Fibroblast of lung (primary cell): ENCODE results near the gene GINS3. TPM values are rescaled to one million over a fixed set of nuclear protein-coding genes. Genes with fewer than 3 reads are reported as not detected.

Source experiments
- DNase-seq, 2 donors: peaks; one replicate each; pipeline versions ENCODE4 v3.0.0 to v3.0.0-alpha.2; 2010; ENCODE audit warnings: low read depth in 2 of 2
- H2AFZ ChIP-seq: 2 replicates; pipeline ENCODE4 v1.5.1; 2012; ENCODE audit warnings: low read length, control low read depth, inconsistent platforms
- H3K27ac ChIP-seq: 2 replicates; pipeline ENCODE4 v1.5.1; 2011; ENCODE audit warnings: low read length, control low read depth; ENCODE audit not compliant: insufficient read depth
- H3K27me3 ChIP-seq: 2 replicates; pipeline ENCODE4 v1.5.1; 2011; ENCODE audit warnings: mild to moderate bottlenecking, low read length; ENCODE audit not compliant: control insufficient read depth, insufficient read depth
- H3K36me3 ChIP-seq: 2 replicates; pipeline ENCODE4 v1.5.1; 2011; ENCODE audit warnings: low read length; ENCODE audit not compliant: control insufficient read depth, insufficient read depth
- H3K4me1 ChIP-seq: 2 replicates; pipeline ENCODE4 v1.5.1; 2011; ENCODE audit warnings: low read length; ENCODE audit not compliant: control insufficient read depth, insufficient read depth; ENCODE audit errors: extremely low read depth
- H3K4me2 ChIP-seq: 2 replicates; pipeline ENCODE4 v1.5.1; 2011; ENCODE audit warnings: low read length, control low read depth; ENCODE audit not compliant: insufficient read depth; ENCODE audit errors: extremely low read depth
- H3K4me3 ChIP-seq, 4 experiments: fragments of 200-600 bp in 1 of 4; sonication (generic) in 1 of 4; replicated peaks in 1 of 4; 2 replicates each; pipeline ENCODE4 v1.5.1; 2011 to 2016; ENCODE audit warnings: low read length in 4 of 4, low read depth in 3 of 4, mild to moderate bottlenecking in 3 of 4, control low read depth in 2 of 4, inconsistent platforms in 1 of 4, mixed read lengths in 1 of 4; ENCODE audit not compliant: insufficient read depth in 1 of 4; ENCODE audit errors: control extremely low read depth in 1 of 4
- H3K79me2 ChIP-seq: 2 replicates; pipeline ENCODE4 v1.5.1; 2012; ENCODE audit warnings: mild to moderate bottlenecking, low read length, inconsistent platforms; ENCODE audit not compliant: control insufficient read depth, insufficient read depth
- H3K9ac ChIP-seq: 2 replicates; pipeline ENCODE4 v1.5.1; 2011; ENCODE audit warnings: mild to moderate bottlenecking, low read length, control low read depth; ENCODE audit not compliant: insufficient read depth
- H3K9me3 ChIP-seq: 2 replicates; pipeline ENCODE4 v1.5.1; 2012; ENCODE audit warnings: low read depth, low read length; ENCODE audit not compliant: control insufficient read depth, insufficient read depth
- H4K20me1 ChIP-seq: 2 replicates; pipeline ENCODE4 v1.5.1; 2011; ENCODE audit warnings: low read length; ENCODE audit not compliant: control insufficient read depth, insufficient read depth; ENCODE audit errors: extremely low read depth
- EZH2 ChIP-seq: IDR thresholded peaks from 2 replicates; pipeline ENCODE4 v1.5.1; 2012; ENCODE audit warnings: low read length, control low read depth, mild to moderate bottlenecking; ENCODE audit errors: missing control alignments
- polyA plus RNA-seq, 2 donors: library from polyadenylated mRNA; depleted of rRNA in 1 of 2; stranded (reverse) in 1 of 2; unstranded in 1 of 2; fragments of >200 nt; gene quantifications; 2 replicates each; pipeline ENCODE4 v1.2.1, GENCODE V29; 2011 to 2012; ENCODE audit warnings: missing spikeins in 1 of 2
- total RNA-seq: library from RNA; depleted of rRNA; stranded (reverse); fragments of >200 nt; gene quantifications from 2 replicates; pipeline ENCODE4 v1.2.1, GENCODE V29; 2014
- TF ChIP-seq, protein P1 (sequence below), 2 donors: IDR thresholded peaks in 1 of 2; conservative IDR thresholded peaks in 1 of 2; 1 replicate in 1 of 2; 2 replicates in 1 of 2; pipeline ENCODE4 v1.5.1; 2011 to 2012; ENCODE audit warnings: low read length in 2 of 2, control low read depth in 1 of 2, inconsistent platforms in 1 of 2, low read depth in 1 of 2, mild to moderate bottlenecking in 1 of 2

The GINS3 gene
- total and polyA plus RNA-seq, 2 donors (not counting 1 experiment from before 2014, with no cell fraction given) = 1.8 to 5.9 TPM

DNA sequence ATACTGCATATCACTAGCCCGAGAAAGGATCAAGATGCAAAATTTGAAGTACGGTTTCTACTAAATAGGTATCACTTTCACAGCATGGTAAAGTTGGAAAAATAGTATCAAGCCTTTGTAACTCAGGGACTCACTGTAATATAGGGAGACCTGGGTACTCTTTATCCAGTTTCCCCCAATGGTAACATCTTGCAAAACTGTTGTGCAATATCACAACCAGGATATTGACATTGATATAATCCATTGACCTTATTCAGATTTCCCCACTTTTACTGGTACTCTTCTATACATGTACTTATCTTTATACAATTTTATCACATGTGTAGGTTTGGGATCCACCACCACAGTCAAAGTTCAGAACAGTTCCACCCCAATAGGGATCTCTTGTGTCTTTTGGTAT, 20.4 kb upstream of the GINS3 start:
- Histone ChIP-seq H3K4me1 (no peaks in the 10 kb centered on the region), H3K9ac (no peak overlapping the region), H3K27ac (no peak overlapping the region), H3K27me3 (no peaks in the 10 kb centered on the region), H2AFZ (no peak overlapping the region), H4K20me1 (no peaks in the 10 kb centered on the region), H3K79me2 (no peaks in the 10 kb centered on the region), H3K4me2 (no peak overlapping the region), H3K4me3 (no peak overlapping the region), H3K9me3 (no peaks in the 10 kb centered on the region), H3K36me3 (no peaks in the 10 kb centered on the region)
- DNase-seq = no peak
- TF ChIP-seq, protein P1, sequence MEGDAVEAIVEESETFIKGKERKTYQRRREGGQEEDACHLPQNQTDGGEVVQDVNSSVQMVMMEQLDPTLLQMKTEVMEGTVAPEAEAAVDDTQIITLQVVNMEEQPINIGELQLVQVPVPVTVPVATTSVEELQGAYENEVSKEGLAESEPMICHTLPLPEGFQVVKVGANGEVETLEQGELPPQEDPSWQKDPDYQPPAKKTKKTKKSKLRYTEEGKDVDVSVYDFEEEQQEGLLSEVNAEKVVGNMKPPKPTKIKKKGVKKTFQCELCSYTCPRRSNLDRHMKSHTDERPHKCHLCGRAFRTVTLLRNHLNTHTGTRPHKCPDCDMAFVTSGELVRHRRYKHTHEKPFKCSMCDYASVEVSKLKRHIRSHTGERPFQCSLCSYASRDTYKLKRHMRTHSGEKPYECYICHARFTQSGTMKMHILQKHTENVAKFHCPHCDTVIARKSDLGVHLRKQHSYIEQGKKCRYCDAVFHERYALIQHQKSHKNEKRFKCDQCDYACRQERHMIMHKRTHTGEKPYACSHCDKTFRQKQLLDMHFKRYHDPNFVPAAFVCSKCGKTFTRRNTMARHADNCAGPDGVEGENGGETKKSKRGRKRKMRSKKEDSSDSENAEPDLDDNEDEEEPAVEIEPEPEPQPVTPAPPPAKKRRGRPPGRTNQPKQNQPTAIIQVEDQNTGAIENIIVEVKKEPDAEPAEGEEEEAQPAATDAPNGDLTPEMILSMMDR (conservative IDR thresholded peaks at IDR 0.05 in 1 of 2, IDR thresholded peaks at IDR 0.05 in 1 of 2; ENCODE audit: low read depth in 1 of 2, low read length in 2 of 2) = no peak
- TF ChIP-seq EZH2 = no peak

- DNase-seq = no peak
- Histone ChIP-seq H3K4me3 (no peak overlapping the region), H3K79me2 (no peaks in the 10 kb centered on the region), H3K9ac (no peak overlapping the region), H3K27me3 (no peaks in the 10 kb centered on the region), H4K20me1 (no peaks in the 10 kb centered on the region), H3K36me3 (no peaks in the 10 kb centered on the region), H3K4me1 (no peaks in the 10 kb centered on the region), H3K9me3 (no peaks in the 10 kb centered on the region), H3K27ac (no peak overlapping the region), H3K4me2 (no peak overlapping the region), H2AFZ (no peak overlapping the region)
- TF ChIP-seq, protein P1 (conservative IDR thresholded peaks at IDR 0.05 in 1 of 2, IDR thresholded peaks at IDR 0.05 in 1 of 2; ENCODE audit: low read depth in 1 of 2, low read length in 2 of 2) = no peak
- TF ChIP-seq EZH2 = no peak
These were observed 16.9 kb upstream of the GINS3 start for GRCh38 chr16:58375386-58375785.

GRCh38 chr16:58377932-58378331, 14.3 kb upstream of the GINS3 start:
- Histone ChIP-seq H3K27me3 (no peaks in the 10 kb centered on the region), H3K4me2 (no peak overlapping the region), H3K4me1 (no peaks in the 10 kb centered on the region), H3K4me3 (no peak overlapping the region), H2AFZ (no peak overlapping the region), H3K9me3 (no peaks in the 10 kb centered on the region), H3K27ac (no peak overlapping the region), H4K20me1 (no peaks in the 10 kb centered on the region), H3K36me3 (no peaks in the 10 kb centered on the region), H3K79me2 (no peaks in the 10 kb centered on the region), H3K9ac (no peak overlapping the region)
- TF ChIP-seq, protein P1 (conservative IDR thresholded peaks at IDR 0.05 in 1 of 2, IDR thresholded peaks at IDR 0.05 in 1 of 2; ENCODE audit: low read depth in 1 of 2, low read length in 2 of 2) = no peak
- TF ChIP-seq EZH2 = no peak
- DNase-seq = peak in 1 of 2 donors; percentile 26
